ENCODE data around the gene C11orf97. TPM values are rescaled to one million over a fixed set of nuclear protein-coding genes. Genes with fewer than 3 reads are reported as not detected.
A peak's percentile ranks its signal among the peaks of the same experiment; 100 is the strongest.

Gene C11orf97
- total and polyA plus RNA-seq, 2 experiments from 2014 or later, result not detected

- no peaks in the 10 kb centered on the region for H3K27me3 ChIP-seq (ENCODE audit: insufficient read depth)
- no peaks in the 10 kb centered on the region; the same call in 1 of the 2 replicates for H3K9me2 ChIP-seq (ENCODE audit: insufficient read depth)
- H2AFZ ChIP-seq, result peak overlapping the region; percentile 28; the same call in 1 of the 2 replicates
- H3K4me1 ChIP-seq (ENCODE audit: insufficient read depth), result no peaks in the 10 kb centered on the region
- H3K27ac Mint-ChIP-seq, result no peak overlapping the region
- TF ChIP-seq ZNF114 (CRISPR knock-in tag; IDR thresholded peaks at IDR 0.05), result no peak
- TF ChIP-seq ZNF331 (CRISPR knock-in tag; IDR thresholded peaks at IDR 0.05; ENCODE audit: low read depth), result no peak
- TF ChIP-seq EZH2 (IDR thresholded peaks at IDR 0.05; ENCODE audit: low read depth, unreplicated experiment), result no peak
- TF ChIP-seq, protein P1, sequence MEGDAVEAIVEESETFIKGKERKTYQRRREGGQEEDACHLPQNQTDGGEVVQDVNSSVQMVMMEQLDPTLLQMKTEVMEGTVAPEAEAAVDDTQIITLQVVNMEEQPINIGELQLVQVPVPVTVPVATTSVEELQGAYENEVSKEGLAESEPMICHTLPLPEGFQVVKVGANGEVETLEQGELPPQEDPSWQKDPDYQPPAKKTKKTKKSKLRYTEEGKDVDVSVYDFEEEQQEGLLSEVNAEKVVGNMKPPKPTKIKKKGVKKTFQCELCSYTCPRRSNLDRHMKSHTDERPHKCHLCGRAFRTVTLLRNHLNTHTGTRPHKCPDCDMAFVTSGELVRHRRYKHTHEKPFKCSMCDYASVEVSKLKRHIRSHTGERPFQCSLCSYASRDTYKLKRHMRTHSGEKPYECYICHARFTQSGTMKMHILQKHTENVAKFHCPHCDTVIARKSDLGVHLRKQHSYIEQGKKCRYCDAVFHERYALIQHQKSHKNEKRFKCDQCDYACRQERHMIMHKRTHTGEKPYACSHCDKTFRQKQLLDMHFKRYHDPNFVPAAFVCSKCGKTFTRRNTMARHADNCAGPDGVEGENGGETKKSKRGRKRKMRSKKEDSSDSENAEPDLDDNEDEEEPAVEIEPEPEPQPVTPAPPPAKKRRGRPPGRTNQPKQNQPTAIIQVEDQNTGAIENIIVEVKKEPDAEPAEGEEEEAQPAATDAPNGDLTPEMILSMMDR (conservative IDR thresholded peaks at IDR 0.05; ENCODE audit: low read depth in 2 of 2), result no peak
- no peak for TF ChIP-seq REST (IDR thresholded peaks at IDR 0.05; ENCODE audit: unreplicated experiment)
- no peak for TF ChIP-seq ETS1 (IDR thresholded peaks at IDR 0.05)
- no peak for TF ChIP-seq STAT1 (IDR thresholded peaks at IDR 0.05; ENCODE audit: unreplicated experiment)
- TF ChIP-seq JUNB (IDR thresholded peaks at IDR 0.05; ENCODE audit: unreplicated experiment), result no peak
- H3K27me3 Mint-ChIP-seq (ENCODE audit: insufficient read depth, low read depth, poor library complexity), result peaks cover 3% of the 10 kb centered on the region
- no peaks in the 10 kb centered on the region; the same call in 2 of the 3 replicates for H3K9me3 Mint-ChIP-seq
- H3K79me2 ChIP-seq (replicated peaks; ENCODE audit: insufficient read depth), result no peaks in the 10 kb centered on the region
- H3K4me3 Mint-ChIP-seq, result no peak overlapping the region
- H3K4me2 ChIP-seq, result no peak overlapping the region
- H3K36me3 Mint-ChIP-seq (ENCODE audit: low read depth), result no peaks in the 10 kb centered on the region
- no peak overlapping the region for H3K27ac ChIP-seq (ENCODE audit: low read depth)
- DNase-seq (ENCODE audit: low spot score), result no peak
- H3F3A ChIP-seq (replicated peaks; ENCODE audit: low read depth), result no peaks in the 10 kb centered on the region
- H3K36me3 ChIP-seq (ENCODE audit: insufficient read depth), result no peaks in the 10 kb centered on the region
- H3K4me1 Mint-ChIP-seq, result peaks cover 13% of the 10 kb centered on the region; the same call in 2 of the 3 replicates
- H3K4me3 ChIP-seq, result no peak overlapping the region
- ATAC-seq, result peak; percentile 69
- no peaks in the 10 kb centered on the region for H4K20me1 ChIP-seq (replicated peaks; ENCODE audit: insufficient read depth)
These were observed 51.7 kb downstream of the C11orf97 start for GRCh38 chr11:94563848-94564467.

Measured in GM23338 (cell line).